GM21423 (cell line): ENCODE measurements around the gene ADGRG3.

Experiments
- ATAC-seq: cut with Tn5 transposase; IDR thresholded peaks from one replicate; pipeline ENCODE4 v1.9.1; 2021; ENCODE audit warnings: mild to moderate bottlenecking, moderate library complexity; ENCODE audit not compliant: unreplicated experiment

ADGRG3 gene

GRCh38 chr16:57668263-57668571 lies at the start of gene ADGRG3:
TSS of gene ADGRG3 (plus strand) at chr16:57668306. CDS start at chr16:57668348, 42 bp downstream.
- ATAC-seq = no peak

- ATAC-seq = no peak
These were observed 48.9 kb upstream of the ADGRG3 start for GRCh38 chr16:57619133-57619605.

- ATAC-seq = no peak
These were observed 48.3 kb upstream of the ADGRG3 start for GRCh38 chr16:57619606-57620334.

- no peak for ATAC-seq
These were observed 47.5 kb upstream of the ADGRG3 start for GRCh38 chr16:57620335-57621231.

- ATAC-seq = no peak
These were observed 46.4 kb upstream of the ADGRG3 start for GRCh38 chr16:57621521-57622271.

GRCh38 chr16:57622361-57623250 lies 45.5 kb upstream of the ADGRG3 start:
- no peak for ATAC-seq

- no peak for ATAC-seq
These were observed 44.7 kb upstream of the ADGRG3 start for GRCh38 chr16:57623251-57624043.

GRCh38 chr16:57624044-57624688 lies 43.9 kb upstream of the ADGRG3 start:
- no peak for ATAC-seq

- no peak for ATAC-seq
These were observed 43.2 kb upstream of the ADGRG3 start for GRCh38 chr16:57624806-57625500.

- ATAC-seq = no peak
These were observed 41.5 kb upstream of the ADGRG3 start for GRCh38 chr16:57626420-57627170.

- ATAC-seq = no peak
These were observed 40.8 kb upstream of the ADGRG3 start for GRCh38 chr16:57627184-57627871.

GRCh38 chr16:57628008-57628781 lies 39.9 kb upstream of the ADGRG3 start, which contains the start of gene ADGRG1:
TSS of gene ADGRG1 (plus strand) at chr16:57628630. CDS start at chr16:57650288, 21,658 bp downstream.
- no peak for ATAC-seq

- no peak for ATAC-seq
These were observed 39.3 kb upstream of the ADGRG3 start for GRCh38 chr16:57628783-57629293.

- no peak for ATAC-seq
These were observed 38.3 kb upstream of the ADGRG3 start for GRCh38 chr16:57629516-57630406.

- ATAC-seq = no peak
These were observed 37.7 kb upstream of the ADGRG3 start for GRCh38 chr16:57630407-57630797.
